Muscle of back (tissue), 11 donors: ENCODE measurements around the gene CFAP52. TPM values are rescaled to one million over a fixed set of nuclear protein-coding genes. Genes with fewer than 3 reads are reported as not detected.
"Not testable (repeated sequence)": the region's sequence is repeated elsewhere in the genome, so short reads cannot be mapped to it uniquely, and the experiment has no call there.

ENCODE experiments used
- DNase-seq, 3 donors: peaks; one replicate each; pipeline versions ENCODE4 v3.0.0 to v3.0.0-alpha.2; 2013
- polyA plus RNA-seq, 10 donors: library from polyadenylated mRNA; unstranded; fragments of 120-200 nt; gene quantifications; one replicate each; pipeline ENCODE4 v1.2.1, GENCODE V29; 2013; ENCODE audit not compliant: insufficient read length in 10 of 10

The CFAP52 gene
- polyA plus RNA-seq, 10 donors = 0.16 to 0.53 (median 0.35) TPM; not detected in 5

DNA sequence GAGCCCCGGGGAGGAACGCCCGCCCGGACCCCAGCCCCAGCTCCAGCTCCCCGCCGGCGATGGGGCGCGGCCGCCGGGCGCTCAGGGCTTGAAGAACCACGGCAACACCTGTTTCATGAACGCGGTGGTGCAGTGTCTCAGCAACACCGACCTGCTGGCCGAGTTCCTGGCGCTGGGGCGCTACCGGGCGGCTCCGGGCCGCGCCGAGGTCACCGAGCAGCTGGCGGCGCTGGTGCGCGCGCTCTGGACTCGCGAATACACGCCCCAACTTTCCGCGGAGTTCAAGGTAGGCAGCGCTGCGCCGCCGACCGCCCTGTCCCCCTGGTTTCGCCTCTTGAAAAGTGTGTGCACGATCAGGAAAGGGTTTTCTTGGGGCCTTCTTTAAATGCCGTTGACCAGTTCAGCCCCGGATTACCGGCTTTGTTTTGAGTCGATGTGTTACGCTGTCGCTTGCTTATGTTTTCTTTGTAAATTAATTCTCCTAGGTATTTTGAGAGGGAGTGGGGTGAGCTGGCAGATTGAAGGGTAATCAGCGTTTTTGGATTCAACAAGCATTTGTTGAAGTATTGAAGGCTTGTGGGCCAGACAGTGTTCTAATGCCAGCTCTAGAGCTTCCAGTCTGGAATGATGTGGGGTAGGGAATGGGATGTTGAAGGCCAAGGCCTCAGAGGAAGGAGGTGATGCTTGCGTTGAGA is 69.6 kb downstream of the CFAP52 start:
- peak; percentile 10 to 58 (median 27) for DNase-seq

GRCh38 chr17:9646546-9646885 is 70.1 kb downstream of the CFAP52 start:
- no peak for DNase-seq

- DNase-seq = no peak
These were observed 70.6 kb downstream of the CFAP52 start for GRCh38 chr17:9647014-9647413.

GRCh38 chr17:9648521-9649110 is 72.2 kb downstream of the CFAP52 start:
- DNase-seq = no peak

GRCh38 chr17:9658593-9659211 is 82.3 kb downstream of the CFAP52 start:
- peak; percentile 27 to 81 (median 67) for DNase-seq

DNA sequence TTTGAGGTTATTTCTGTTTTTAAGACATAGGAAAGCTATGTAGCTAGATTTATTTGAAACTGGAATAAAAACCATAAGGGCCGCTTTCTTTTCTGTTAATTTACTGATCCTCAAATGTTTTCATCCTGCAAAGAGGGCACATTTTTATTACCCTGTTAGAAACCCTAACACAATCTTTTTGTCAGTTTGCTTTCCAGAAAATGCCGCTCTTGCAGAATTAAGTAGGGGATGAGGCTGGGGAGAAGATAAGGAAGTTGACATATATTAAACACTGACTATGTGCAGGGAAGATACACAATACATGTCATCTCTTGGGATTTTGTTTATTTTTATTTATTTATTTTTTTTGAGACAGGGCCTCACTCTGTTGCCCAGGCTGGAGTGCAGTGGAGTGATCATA is 84.6 kb downstream of the CFAP52 start:
- DNase-seq = no peak

DNA sequence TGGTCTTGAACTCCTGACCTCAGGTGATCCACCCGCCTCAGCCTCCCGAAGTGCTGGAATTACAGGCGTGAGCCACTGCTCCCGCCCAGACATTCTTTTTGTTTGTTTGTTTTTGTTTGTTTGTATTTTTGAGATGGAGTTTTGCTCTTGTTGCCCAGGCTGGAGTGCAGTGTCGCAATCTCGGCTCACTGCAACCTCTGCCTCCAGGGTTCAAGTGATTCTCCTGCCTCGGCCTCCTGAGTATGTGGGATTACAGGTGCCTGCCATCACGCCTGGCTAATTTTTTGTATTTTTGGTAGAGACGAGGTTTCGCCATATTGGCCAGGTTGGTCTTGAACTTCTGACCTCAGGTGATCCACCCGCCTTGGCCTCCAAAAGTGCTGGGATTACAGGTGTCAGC is 87.1 kb downstream of the CFAP52 start:
- DNase-seq = not testable (repeated sequence)

DNA sequence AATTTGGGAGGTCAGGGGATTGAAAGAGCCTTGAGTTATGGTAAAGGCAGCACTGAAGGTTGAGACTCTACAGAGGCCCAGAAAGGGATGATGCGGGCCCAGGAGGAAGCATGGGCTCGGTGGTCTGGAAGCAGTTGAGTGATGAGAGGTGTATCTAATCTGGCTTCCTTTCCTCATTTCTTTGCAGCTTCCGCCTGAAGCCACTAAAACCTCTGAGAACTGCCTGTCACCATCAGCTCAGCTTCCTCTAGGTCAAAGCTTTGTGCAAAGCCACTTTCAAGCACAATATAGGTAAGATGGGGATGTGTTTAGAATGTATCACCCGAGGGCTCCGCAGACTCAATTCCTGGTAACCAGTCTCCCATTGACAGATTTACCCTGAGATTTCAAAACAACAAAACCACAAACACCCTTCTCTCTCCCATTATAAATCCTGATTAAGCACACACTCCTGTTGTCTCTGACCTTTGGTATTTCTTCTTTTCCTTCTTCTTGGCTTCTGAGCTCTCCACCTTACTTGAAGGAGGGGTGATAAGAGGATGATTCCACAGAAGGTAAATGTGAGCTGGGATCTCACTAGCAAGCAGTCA is 90.1 kb downstream of the CFAP52 start:
- no peak for DNase-seq

DNA sequence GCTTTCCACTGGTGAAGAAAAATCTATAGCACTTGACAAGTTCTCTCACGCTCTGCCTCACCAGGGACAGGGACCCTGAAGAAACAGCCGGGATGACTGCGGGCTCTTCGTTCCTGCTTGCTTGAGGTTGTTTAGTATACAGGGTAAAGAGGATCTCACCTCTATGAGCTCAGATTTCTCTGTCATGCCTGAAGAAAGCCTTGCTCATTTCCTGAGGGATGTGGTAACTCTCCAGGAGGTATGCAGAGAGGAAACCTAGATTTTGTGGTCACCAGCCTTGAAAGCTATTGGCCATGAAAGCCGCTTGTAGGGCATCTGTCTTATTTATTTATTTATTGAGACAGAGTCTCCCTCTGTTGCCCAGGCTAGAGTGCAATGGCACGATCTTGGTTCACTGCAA is 92.1 kb downstream of the CFAP52 start:
- DNase-seq = no peak

- DNase-seq = no peak
These were observed 93.1 kb downstream of the CFAP52 start for GRCh38 chr17:9669551-9670008.

DNA sequence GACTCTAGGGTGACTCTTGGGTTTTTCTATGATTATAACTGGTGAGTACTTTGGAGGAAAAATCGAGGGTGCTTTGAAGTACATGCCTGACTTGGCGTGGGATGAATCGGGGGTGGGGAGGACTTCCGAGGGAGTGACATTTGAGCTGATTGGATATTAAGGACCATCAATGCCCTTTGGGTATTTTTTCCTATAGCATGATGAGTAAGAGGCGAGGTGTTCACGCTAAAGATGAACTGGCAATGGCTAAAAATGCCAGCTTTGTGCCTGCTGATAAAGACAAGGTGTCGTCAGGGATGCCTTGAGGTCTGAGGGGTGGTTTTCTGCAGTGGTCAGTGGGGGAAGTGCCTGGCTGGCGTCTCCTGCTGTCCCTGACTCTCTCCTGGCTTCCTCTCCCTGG is 94.2 kb downstream of the CFAP52 start:
- DNase-seq = no peak

DNA sequence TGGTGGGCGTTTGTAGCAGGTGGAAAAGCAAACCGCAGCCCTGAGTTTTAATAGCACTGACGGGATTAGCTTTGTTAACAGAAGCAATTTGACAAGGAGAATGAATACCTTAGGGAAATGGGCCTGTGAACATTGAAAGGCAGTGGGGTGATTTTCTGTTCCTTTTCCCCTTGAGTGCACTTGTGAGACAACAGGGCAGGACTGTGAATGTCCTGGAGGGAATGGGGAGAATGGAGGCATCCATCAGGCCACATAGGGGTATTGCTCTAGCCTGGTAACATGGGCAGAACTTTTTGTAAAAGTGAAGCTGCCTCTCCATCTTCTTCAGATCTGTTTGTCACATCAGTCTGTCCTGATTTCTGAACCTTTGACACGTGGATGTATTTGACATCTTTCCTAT is 95.1 kb downstream of the CFAP52 start:
- no peak for DNase-seq

DNA sequence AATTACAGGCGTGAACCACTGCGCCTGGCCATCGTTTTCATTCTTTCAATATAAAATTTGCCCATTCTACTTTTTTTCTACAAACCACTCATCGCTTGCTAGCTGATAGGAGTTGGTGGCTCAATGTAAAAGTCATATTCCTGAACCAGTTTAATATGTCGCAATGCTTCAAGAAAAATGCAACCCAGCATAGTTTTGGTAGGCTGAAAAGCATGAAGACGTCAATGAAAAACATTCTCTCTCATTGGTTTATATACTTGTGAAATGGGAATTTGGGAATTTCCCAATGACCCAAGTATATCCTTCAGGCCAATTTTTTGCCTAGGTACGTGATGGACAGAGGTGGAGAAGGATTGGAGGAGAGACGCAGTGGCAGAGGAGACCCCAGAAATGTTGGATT is 95.8 kb downstream of the CFAP52 start:
- no peak for DNase-seq

GRCh38 chr17:9672691-9673090 is 96.2 kb downstream of the CFAP52 start:
- DNase-seq = no peak

- no peak for DNase-seq
These were observed 99.6 kb downstream of the CFAP52 start for GRCh38 chr17:9676084-9676483.

DNA sequence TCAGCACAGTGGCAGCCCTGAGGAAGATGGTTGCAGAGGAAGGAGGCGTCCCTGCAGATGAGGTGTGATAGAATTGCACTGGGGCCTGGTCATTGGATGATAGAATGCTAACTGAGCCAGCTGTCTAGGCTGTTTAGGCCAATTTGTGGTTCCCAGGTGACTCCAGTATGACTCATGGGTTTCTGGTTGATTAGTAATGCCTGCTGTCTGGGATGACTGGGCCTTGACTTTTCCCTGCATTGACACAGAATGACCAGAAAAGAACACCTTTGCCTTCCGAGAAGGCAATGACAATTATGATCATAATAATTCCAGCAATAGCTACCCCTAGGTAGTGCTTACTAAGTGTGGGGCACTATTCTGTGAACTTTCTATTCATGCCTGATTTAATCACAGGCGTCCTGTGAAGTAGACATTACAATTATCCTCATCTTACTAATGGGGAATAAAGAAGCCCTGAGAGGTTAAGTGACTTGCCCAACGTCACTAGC is 100.4 kb downstream of the CFAP52 start:
- DNase-seq = peak in 1 of 3 donors; percentile 22

GRCh38 chr17:9677411-9677810 is 101.0 kb downstream of the CFAP52 start:
- DNase-seq = no peak

- no peak for DNase-seq
These were observed 101.5 kb downstream of the CFAP52 start for GRCh38 chr17:9677896-9678295.

GRCh38 chr17:9684955-9685621 is 108.6 kb downstream of the CFAP52 start:
- no peak for DNase-seq
